GM23248 (cell line): ENCODE measurements around the gene EIF2S1. TPM values are rescaled to one million over a fixed set of nuclear protein-coding genes. Genes with fewer than 3 reads are reported as not detected.
A peak's percentile ranks its signal among the peaks of the same experiment; 100 is the strongest.

ENCODE experiments used
- DNase-seq: peaks from one replicate; pipeline ENCODE4 v3.0.0-alpha.2; 2015
- H2AFZ ChIP-seq: fragments of 200-600 bp; sonication (generic); 2 replicates; pipeline ENCODE4 v1.6.1; 2016; ENCODE audit warnings: antibody characterized with exemption
- H3F3A ChIP-seq: fragments of 200-600 bp; sonication (generic); 2 replicates; pipeline ENCODE4 v1.6.1; 2016; ENCODE audit warnings: mild to moderate bottlenecking, antibody characterized with exemption, mixed run types; ENCODE audit not compliant: insufficient read depth
- H3K27ac ChIP-seq: fragments of 200-600 bp; sonication (generic); 2 replicates; pipeline ENCODE4 v1.5.1; 2016; ENCODE audit warnings: mild to moderate bottlenecking
- H3K27me3 ChIP-seq: fragments of 200-600 bp; sonication (generic); replicated peaks from 2 replicates; pipeline ENCODE4 v1.6.1; 2016; ENCODE audit warnings: mild to moderate bottlenecking; ENCODE audit not compliant: insufficient read depth
- H3K36me3 ChIP-seq: fragments of 200-600 bp; sonication (generic); 2 replicates; pipeline ENCODE4 v1.6.1; 2016; ENCODE audit warnings: low read depth, mild to moderate bottlenecking
- H3K4me1 ChIP-seq: fragments of 200-600 bp; sonication (generic); 2 replicates; pipeline ENCODE4 v1.6.1; 2016; ENCODE audit warnings: mild to moderate bottlenecking; ENCODE audit not compliant: insufficient read depth
- H3K4me2 ChIP-seq: fragments of 200-600 bp; sonication (generic); one replicate; pipeline ENCODE4 v1.6.1; 2016; ENCODE audit warnings: mild to moderate bottlenecking; ENCODE audit not compliant: unreplicated experiment
- H3K4me3 ChIP-seq: fragments of 200-600 bp; sonication (generic); 2 replicates; pipeline ENCODE4 v1.5.1; 2016; ENCODE audit warnings: mild to moderate bottlenecking
- H3K79me2 ChIP-seq: fragments of 200-600 bp; sonication (generic); 2 replicates; pipeline ENCODE4 v1.6.1; 2016; ENCODE audit warnings: mild to moderate bottlenecking; ENCODE audit not compliant: insufficient read depth
- H3K9ac ChIP-seq: fragments of 200-600 bp; sonication (generic); 2 replicates; pipeline ENCODE4 v1.6.1; 2016; ENCODE audit warnings: mild to moderate bottlenecking
- H3K9me2 ChIP-seq: fragments of 200-600 bp; sonication (generic); 2 replicates; pipeline ENCODE4 v1.6.1; 2016; ENCODE audit warnings: mixed run types, mild to moderate bottlenecking, moderate library complexity; ENCODE audit not compliant: insufficient read depth
- H3K9me3 ChIP-seq: fragments of 200-600 bp; sonication (generic); one replicate; pipeline ENCODE4 v1.6.1; 2017; ENCODE audit warnings: low read depth
- H4K20me1 ChIP-seq: fragments of 200-600 bp; sonication (generic); 2 replicates; pipeline ENCODE4 v1.6.0; 2016; ENCODE audit not compliant: insufficient read depth
- EZH2 ChIP-seq: fragments of 200-600 bp; sonication (generic); IDR thresholded peaks from 2 replicates; pipeline ENCODE4 v1.6.1; 2018; ENCODE audit warnings: antibody characterized with exemption, mild to moderate bottlenecking; ENCODE audit not compliant: insufficient read depth, poor library complexity, severe bottlenecking
- EZH2phosphoT487 ChIP-seq: fragments of 200-600 bp; sonication (generic); IDR thresholded peaks from 2 replicates; pipeline ENCODE4 v1.6.1; 2018; ENCODE audit warnings: antibody characterized with exemption, moderate library complexity, mild to moderate bottlenecking, low read depth; ENCODE audit not compliant: insufficient read depth
- WGBS, 2 experiments: methylation state at CpG; one replicate each; pipeline ENCODE4 v1.1.6; 2015 to 2017; ENCODE audit warnings: low lambda C conversion rate in 2 of 2, low coverage in 1 of 2; ENCODE audit errors: missing lambda C conversion rate in 2 of 2; 5-methylcytosine and 5-hydroxymethylcytosine counted together
- in situ Hi-C: fragments of 300-500 bp; cut with MboI; formaldehyde crosslinking; loops from 2 replicates; pipeline ENCODE4 v1.15.0; 2020
- polyA plus RNA-seq: library from polyadenylated mRNA; unstranded; fragments of >200 nt; fragmentation: Nextera tagmentation; extraction: Ambion mirVana; gene quantifications from 2 replicates; pipeline ENCODE4 v1.2.1, GENCODE V29; 2016
- total RNA-seq: library from RNA; depleted of rRNA; stranded (reverse); fragments of >200 nt; shearing (Covaris generic); gene quantifications from 2 replicates; pipeline ENCODE4 v1.2.3, GENCODE V29; 2014

Gene EIF2S1
- total and polyA plus RNA-seq, 2 experiments from 2014 or later, result 218 to 232 TPM

DNA sequence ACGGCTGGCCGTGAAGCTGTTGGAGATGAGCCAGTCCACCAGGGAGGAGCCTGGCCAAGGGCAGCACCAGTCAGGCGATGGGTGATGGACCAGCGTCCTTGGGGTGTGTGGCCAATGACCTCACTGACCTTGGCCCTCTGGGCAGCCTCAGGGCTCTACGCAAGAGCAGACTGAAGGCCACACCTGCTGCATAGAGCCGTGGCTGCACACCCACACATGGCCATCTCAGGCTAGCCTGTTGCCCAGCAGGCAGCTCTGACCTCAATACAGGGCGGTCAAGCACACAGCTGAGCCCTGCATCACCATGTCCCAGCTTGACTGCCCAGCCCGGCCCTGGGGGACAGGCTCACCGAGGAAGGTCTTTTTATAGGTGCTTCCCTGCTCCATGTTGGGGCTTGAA lies 32.7 kb downstream of the EIF2S1 start:
- H3K9ac ChIP-seq, result no peak overlapping the region
- in situ Hi-C loops, result no loop called here
- no peaks in the 10 kb centered on the region for H3K79me2 ChIP-seq
- H3K4me3 ChIP-seq, result no peak overlapping the region
- no peak overlapping the region for H3K27ac ChIP-seq
- 80 to 83% methylated on average over 8 to 9 of the region's 9 CpGs for WGBS, 2 experiments
- no peaks in the 10 kb centered on the region for H4K20me1 ChIP-seq
- H3K4me2 ChIP-seq, result no peak overlapping the region
- no peak for TF ChIP-seq EZH2
- TF ChIP-seq EZH2phosphoT487, result no peak
- peaks cover 15% of the 10 kb centered on the region for H3K4me1 ChIP-seq
- H2AFZ ChIP-seq, result no peak overlapping the region
- H3K9me2 ChIP-seq, result no peaks in the 10 kb centered on the region
- no peaks in the 10 kb centered on the region for H3K9me3 ChIP-seq
- H3F3A ChIP-seq, result no peaks in the 10 kb centered on the region; the same call in 1 of the 2 replicates
- no peak for DNase-seq
- H3K27me3 ChIP-seq, result no peaks in the 10 kb centered on the region
- peaks cover under 1% of the 10 kb centered on the region; the same call in 1 of the 2 replicates for H3K36me3 ChIP-seq

DNA sequence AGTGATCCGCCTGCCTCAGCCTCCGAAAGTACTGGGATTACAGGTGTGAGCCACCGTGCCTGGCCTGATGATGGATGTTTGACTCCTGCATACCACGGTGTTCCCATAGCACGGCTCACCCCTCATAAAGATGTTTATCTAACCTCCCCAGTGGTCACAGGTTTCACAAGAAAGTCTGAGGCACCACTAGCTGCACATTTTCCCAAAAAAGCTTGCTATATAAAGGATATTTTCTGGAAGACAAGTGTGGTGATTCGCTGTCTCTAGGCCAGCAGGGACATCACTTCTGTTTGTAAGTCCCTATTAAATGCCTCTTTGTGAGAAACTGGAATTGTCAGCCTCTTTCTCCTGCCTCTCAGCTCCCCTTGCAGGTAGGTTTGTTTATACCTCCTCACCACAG lies 33.6 kb downstream of the EIF2S1 start:
- H3K9ac ChIP-seq, result no peak overlapping the region
- H2AFZ ChIP-seq, result no peak overlapping the region
- H3K4me3 ChIP-seq, result no peak overlapping the region
- no peak for DNase-seq
- no peaks in the 10 kb centered on the region for H3K79me2 ChIP-seq
- no peak overlapping the region for H3K4me2 ChIP-seq
- in situ Hi-C loops, result no loop called here
- H3F3A ChIP-seq, result no peaks in the 10 kb centered on the region
- no peak for TF ChIP-seq EZH2
- no peak for TF ChIP-seq EZH2phosphoT487
- H4K20me1 ChIP-seq, result no peaks in the 10 kb centered on the region
- H3K27ac ChIP-seq, result no peak overlapping the region
- H3K9me3 ChIP-seq, result no peaks in the 10 kb centered on the region
- peaks cover 15% of the 10 kb centered on the region for H3K4me1 ChIP-seq
- no peaks in the 10 kb centered on the region for H3K36me3 ChIP-seq
- whole genome bisulfite sequencing, 2 experiments, result 55 to 58% methylated on average over 6 of the region's 6 CpGs
- H3K27me3 ChIP-seq, result no peaks in the 10 kb centered on the region
- H3K9me2 ChIP-seq, result no peaks in the 10 kb centered on the region

GRCh38 chr14:67395086-67395875 lies 35.2 kb downstream of the EIF2S1 start:
- Histone ChIP-seq H3K4me3 (no peak overlapping the region), H3K27me3 (no peaks in the 10 kb centered on the region), H2AFZ (no peak overlapping the region), H3K4me1 (peaks cover 15% of the 10 kb centered on the region), H3K9ac (no peak overlapping the region), H3K4me2 (no peak overlapping the region), H3K79me2 (no peaks in the 10 kb centered on the region), H3K9me3 (no peaks in the 10 kb centered on the region), H3F3A (no peaks in the 10 kb centered on the region), H4K20me1 (no peaks in the 10 kb centered on the region), H3K27ac (no peak overlapping the region), H3K36me3 (no peaks in the 10 kb centered on the region), H3K9me2 (no peaks in the 10 kb centered on the region)
- TF ChIP-seq EZH2 (no peak), EZH2phosphoT487 (no peak)
- in situ Hi-C loops, result no loop called here
- WGBS, 2 experiments, result 84 to 85% methylated on average over 16 of the region's 16 CpGs
- no peak for DNase-seq

GRCh38 chr14:67395876-67396189 lies 35.7 kb downstream of the EIF2S1 start:
- Histone ChIP-seq H4K20me1 (no peaks in the 10 kb centered on the region), H3K79me2 (no peaks in the 10 kb centered on the region), H3K4me2 (no peak overlapping the region), H3F3A (no peaks in the 10 kb centered on the region), H3K9ac (no peak overlapping the region), H3K36me3 (no peaks in the 10 kb centered on the region), H3K27ac (no peak overlapping the region), H3K27me3 (no peaks in the 10 kb centered on the region), H3K4me1 (peaks cover 15% of the 10 kb centered on the region), H3K4me3 (no peak overlapping the region), H2AFZ (no peak overlapping the region), H3K9me2 (no peaks in the 10 kb centered on the region), H3K9me3 (no peaks in the 10 kb centered on the region)
- in situ Hi-C loops, result no loop called here
- 49 to 55% methylated on average over 5 of the region's 5 CpGs for WGBS, 2 experiments
- DNase-seq, result peak; percentile 46
- no peak for TF ChIP-seq EZH2
